Sigmoid colon (tissue), 7 donors: ENCODE measurements around the gene PCED1B. TPM values are rescaled to one million over a fixed set of nuclear protein-coding genes. Genes with fewer than 3 reads are reported as not detected.

ENCODE experiments used
- DNase-seq: peaks from one replicate; pipeline ENCODE4 v3.0.0-alpha.2; 2019
- H3K27ac ChIP-seq, 4 donors: fragments of 200-600 bp; sonication (generic); one replicate each; pipeline ENCODE4 v1.5.1; 2016 to 2019; ENCODE audit warnings: mild to moderate bottlenecking in 1 of 4
- H3K27me3 ChIP-seq, 3 donors: fragments of 200-600 bp; sonication (generic); one replicate each; pipeline ENCODE4 v1.5.1; 2019; ENCODE audit warnings: mild to moderate bottlenecking in 1 of 3
- H3K36me3 ChIP-seq, 4 donors: fragments of 200-600 bp; sonication (generic); one replicate each; pipeline ENCODE4 v1.5.1; 2016 to 2019
- H3K4me1 ChIP-seq, 4 donors: fragments of 200-600 bp; sonication (generic); one replicate each; pipeline ENCODE4 v1.5.1; 2017 to 2019
- H3K4me3 ChIP-seq, 4 donors: fragments of 200-600 bp; sonication (generic); one replicate each; pipeline ENCODE4 v1.5.1; 2017 to 2019; ENCODE audit warnings: mild to moderate bottlenecking in 2 of 4, moderate library complexity in 1 of 4
- H3K9me3 ChIP-seq, 4 donors: fragments of 200-600 bp in 3 of 4; sonication (generic) in 3 of 4; one replicate each; pipeline versions ENCODE4 v1.5.1 to v1.6.1; 2013 to 2019
- EP300 ChIP-seq, 4 donors: sonication (generic); formaldehyde crosslinking; IDR thresholded peaks; one replicate each; pipeline ENCODE4 v1.6.1; 2017; ENCODE audit warnings: antibody characterized with exemption in 4 of 4
- POLR2A ChIP-seq, 2 donors: fragments of 450-650 bp; IDR thresholded peaks; one replicate each; pipeline ENCODE4 v1.6.1; 2016; ENCODE audit warnings: antibody characterized with exemption in 2 of 2, mild to moderate bottlenecking in 2 of 2, moderate library complexity in 2 of 2
- POLR2AphosphoS5 ChIP-seq, 4 donors: sonication (generic); formaldehyde crosslinking; IDR thresholded peaks; one replicate each; pipeline ENCODE4 v1.6.1; 2017; ENCODE audit warnings: antibody characterized with exemption in 4 of 4
- WGBS, 2 donors: extraction: QIAGEN DNeasy Blood & Tissue Kit; methylation state at CpG; one replicate each; pipeline ENCODE4 v1.1.7; 2013; 5-methylcytosine and 5-hydroxymethylcytosine counted together
- intact Hi-C: fragments of 100-400 bp; cut with DNase I; formaldehyde crosslinking; loops from one replicate; pipeline ENCODE4 v1.15.1; 2023
- polyA plus RNA-seq, 3 donors: library from polyadenylated mRNA; stranded (reverse); fragments of 200-250 nt; gene quantifications; one replicate each; pipeline ENCODE4 v1.2.3, GENCODE V29; 2013
- total RNA-seq, 4 donors: library from RNA; depleted of rRNA; stranded (reverse); fragments of >200 nt; gene quantifications; one replicate each; pipeline ENCODE4 v1.1.0, GENCODE V29; 2016
- TF ChIP-seq, protein P1 (sequence below), 4 experiments: fragments of 450-650 bp in 3 of 4; fragments of 200-600 bp in 1 of 4; IDR thresholded peaks; one replicate each; pipeline ENCODE4 v1.5.1; 2016 to 2019; ENCODE audit warnings: antibody characterized with exemption in 4 of 4, mild to moderate bottlenecking in 3 of 4, moderate library complexity in 2 of 4
- donor health status: healthy with polysubstance abuse.
- donor health status: Bipolar disorder and iron deficiency.
- donor health status: healthy.

The PCED1B gene
- total and polyA plus RNA-seq, 7 donors, result 1.2 to 11.9 (median 5.7) TPM

DNA sequence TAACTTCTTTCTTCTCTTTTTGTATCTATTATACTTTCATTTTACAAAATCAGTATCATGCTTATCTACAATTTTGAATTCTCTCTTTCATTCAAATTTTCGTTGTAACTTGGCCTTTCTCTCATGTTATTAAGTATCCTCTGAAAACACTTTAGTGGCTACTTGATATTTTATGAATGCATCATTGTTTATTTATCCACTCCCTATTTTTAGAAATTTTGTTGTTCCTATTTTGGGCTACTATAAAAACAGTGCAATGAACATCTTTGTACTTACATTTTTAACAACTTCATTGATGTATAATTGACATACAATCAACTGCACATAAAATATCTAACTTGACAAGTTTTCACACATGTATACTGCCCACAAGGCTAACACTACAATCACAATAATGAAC lies 44.3 kb downstream of the PCED1B start:
- Histone ChIP-seq H3K36me3 (no peaks in the 10 kb centered on the region), H3K4me3 (no peak overlapping the region), H3K4me1 (peaks cover 0 to 19% (median 9%) of the 10 kb centered on the region in 4 donors), H3K9me3 (no peaks in the 10 kb centered on the region), H3K27me3 (no peaks in the 10 kb centered on the region), H3K27ac (peak overlapping the region in 1 of 4 donors; percentile 47)
- 30 to 64% methylated on average over 1 of the region's 1 CpG for WGBS, 2 donors
- intact Hi-C loops, result no loop called here
- TF ChIP-seq EP300 (IDR thresholded peaks at IDR 0.05) (no peak), POLR2A (IDR thresholded peaks at IDR 0.05) (no peak), POLR2AphosphoS5 (IDR thresholded peaks at IDR 0.05) (no peak)
- TF ChIP-seq, protein P1, sequence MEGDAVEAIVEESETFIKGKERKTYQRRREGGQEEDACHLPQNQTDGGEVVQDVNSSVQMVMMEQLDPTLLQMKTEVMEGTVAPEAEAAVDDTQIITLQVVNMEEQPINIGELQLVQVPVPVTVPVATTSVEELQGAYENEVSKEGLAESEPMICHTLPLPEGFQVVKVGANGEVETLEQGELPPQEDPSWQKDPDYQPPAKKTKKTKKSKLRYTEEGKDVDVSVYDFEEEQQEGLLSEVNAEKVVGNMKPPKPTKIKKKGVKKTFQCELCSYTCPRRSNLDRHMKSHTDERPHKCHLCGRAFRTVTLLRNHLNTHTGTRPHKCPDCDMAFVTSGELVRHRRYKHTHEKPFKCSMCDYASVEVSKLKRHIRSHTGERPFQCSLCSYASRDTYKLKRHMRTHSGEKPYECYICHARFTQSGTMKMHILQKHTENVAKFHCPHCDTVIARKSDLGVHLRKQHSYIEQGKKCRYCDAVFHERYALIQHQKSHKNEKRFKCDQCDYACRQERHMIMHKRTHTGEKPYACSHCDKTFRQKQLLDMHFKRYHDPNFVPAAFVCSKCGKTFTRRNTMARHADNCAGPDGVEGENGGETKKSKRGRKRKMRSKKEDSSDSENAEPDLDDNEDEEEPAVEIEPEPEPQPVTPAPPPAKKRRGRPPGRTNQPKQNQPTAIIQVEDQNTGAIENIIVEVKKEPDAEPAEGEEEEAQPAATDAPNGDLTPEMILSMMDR (IDR thresholded peaks at IDR 0.05), result no peak
- no peak for DNase-seq

GRCh38 chr12:47124451-47124850 lies 45.0 kb downstream of the PCED1B start:
- TF ChIP-seq, protein P1 (IDR thresholded peaks at IDR 0.05), result no peak
- TF ChIP-seq EP300 (IDR thresholded peaks at IDR 0.05) (no peak), POLR2A (IDR thresholded peaks at IDR 0.05) (no peak), POLR2AphosphoS5 (IDR thresholded peaks at IDR 0.05) (no peak)
- no peaks in the 10 kb centered on the region for H3K36me3 ChIP-seq
- no peak overlapping the region for H3K27ac ChIP-seq
- 32 to 59% methylated on average over 1 of the region's 1 CpG for WGBS, 2 donors
- H3K9me3 ChIP-seq, result no peaks in the 10 kb centered on the region
- H3K4me3 ChIP-seq, result no peak overlapping the region
- no peaks in the 10 kb centered on the region for H3K27me3 ChIP-seq
- peaks cover 0 to 19% (median 9%) of the 10 kb centered on the region in 4 donors for H3K4me1 ChIP-seq
- DNase-seq, result no peak
- intact Hi-C loops, result no loop called here

DNA sequence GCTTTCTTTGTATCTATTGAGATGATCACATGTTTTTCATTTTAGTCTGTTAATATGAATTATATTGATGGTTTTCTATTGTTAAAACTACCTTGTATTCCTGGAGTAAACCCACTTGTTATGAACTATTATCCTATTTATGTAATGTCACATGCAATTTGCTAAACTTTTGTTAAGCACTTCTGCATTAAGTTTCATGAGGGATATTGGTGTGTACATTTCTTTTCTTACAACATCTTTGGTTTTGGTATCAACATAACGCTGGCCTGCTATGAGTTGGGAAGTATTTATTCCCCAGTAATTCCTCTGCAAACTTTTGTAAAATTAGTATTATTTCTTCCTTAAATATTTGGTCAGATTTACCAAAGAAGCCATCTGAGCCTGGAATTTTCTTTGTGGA lies 46.8 kb downstream of the PCED1B start:
- peaks cover 0 to 3% (median 0%) of the 10 kb centered on the region in 4 donors for H3K36me3 ChIP-seq
- 92 to 94% methylated on average over 1 of the region's 1 CpG for whole genome bisulfite sequencing, 2 donors
- H3K9me3 ChIP-seq, result no peaks in the 10 kb centered on the region
- H3K4me1 ChIP-seq, result peaks cover 0 to 19% (median 9%) of the 10 kb centered on the region in 4 donors
- DNase-seq, result no peak
- TF ChIP-seq POLR2AphosphoS5 (IDR thresholded peaks at IDR 0.05), result no peak
- TF ChIP-seq, protein P1 (IDR thresholded peaks at IDR 0.05), result no peak
- no peak for TF ChIP-seq POLR2A (IDR thresholded peaks at IDR 0.05)
- no peak for TF ChIP-seq EP300 (IDR thresholded peaks at IDR 0.05)
- intact Hi-C loops, result no loop called here
- H3K27ac ChIP-seq, result no peak overlapping the region
- H3K27me3 ChIP-seq, result no peaks in the 10 kb centered on the region
- no peak overlapping the region for H3K4me3 ChIP-seq

- DNase-seq, result no peak
- 76 to 88% methylated on average over 5 of the region's 5 CpGs for WGBS, 2 donors
- Histone ChIP-seq H3K4me1 (no peaks in the 10 kb centered on the region), H3K27ac (no peak overlapping the region), H3K27me3 (no peaks in the 10 kb centered on the region), H3K9me3 (no peaks in the 10 kb centered on the region), H3K4me3 (no peak overlapping the region), H3K36me3 (peaks cover 0 to 3% (median 0%) of the 10 kb centered on the region in 4 donors)
- intact Hi-C loops, result no loop called here
- TF ChIP-seq POLR2A (IDR thresholded peaks at IDR 0.05) (no peak), POLR2AphosphoS5 (IDR thresholded peaks at IDR 0.05) (no peak), EP300 (IDR thresholded peaks at IDR 0.05) (no peak)
- TF ChIP-seq, protein P1 (IDR thresholded peaks at IDR 0.05), result no peak
Measured at GRCh38 chr12:47131011-47131410, 51.6 kb downstream of the PCED1B start.

GRCh38 chr12:47134005-47134404 lies 54.6 kb downstream of the PCED1B start:
- H3K36me3 ChIP-seq, result peaks cover 0 to 3% (median 0%) of the 10 kb centered on the region in 4 donors
- intact Hi-C loops, result no loop called here
- no peaks in the 10 kb centered on the region for H3K4me1 ChIP-seq
- H3K27ac ChIP-seq, result no peak overlapping the region
- 76 to 90% methylated on average over 3 of the region's 3 CpGs for WGBS, 2 donors
- H3K4me3 ChIP-seq, result no peak overlapping the region
- no peaks in the 10 kb centered on the region for H3K27me3 ChIP-seq
- no peak for DNase-seq
- TF ChIP-seq EP300 (IDR thresholded peaks at IDR 0.05) (no peak), POLR2A (IDR thresholded peaks at IDR 0.05) (no peak), POLR2AphosphoS5 (IDR thresholded peaks at IDR 0.05) (no peak)
- TF ChIP-seq, protein P1 (IDR thresholded peaks at IDR 0.05), result no peak
- H3K9me3 ChIP-seq, result no peaks in the 10 kb centered on the region
